Astrocyte (in vitro differentiated cells and primary cell): ENCODE results near the gene AQP12B.
"Not testable (repeated sequence)": the region's sequence is repeated elsewhere in the genome, so short reads cannot be mapped to it uniquely, and the experiment has no call there.

Experiments
- EZH2 ChIP-seq: IDR thresholded peaks from 2 replicates; pipeline ENCODE4 v1.6.1; 2012; ENCODE audit warnings: mild to moderate bottlenecking, low read length, inconsistent platforms; ENCODE audit not compliant: insufficient read depth
- TF ChIP-seq, protein P1 (sequence below): IDR thresholded peaks from 2 replicates; pipeline ENCODE4 v1.5.1; 2011; ENCODE audit warnings: low read depth, mild to moderate bottlenecking, inconsistent platforms, low read length, moderate library complexity; ENCODE audit not compliant: insufficient read depth

GRCh38 chr2:240683980-240684728 is 1.5 kb upstream of the AQP12B start:
- TF ChIP-seq, protein P1, sequence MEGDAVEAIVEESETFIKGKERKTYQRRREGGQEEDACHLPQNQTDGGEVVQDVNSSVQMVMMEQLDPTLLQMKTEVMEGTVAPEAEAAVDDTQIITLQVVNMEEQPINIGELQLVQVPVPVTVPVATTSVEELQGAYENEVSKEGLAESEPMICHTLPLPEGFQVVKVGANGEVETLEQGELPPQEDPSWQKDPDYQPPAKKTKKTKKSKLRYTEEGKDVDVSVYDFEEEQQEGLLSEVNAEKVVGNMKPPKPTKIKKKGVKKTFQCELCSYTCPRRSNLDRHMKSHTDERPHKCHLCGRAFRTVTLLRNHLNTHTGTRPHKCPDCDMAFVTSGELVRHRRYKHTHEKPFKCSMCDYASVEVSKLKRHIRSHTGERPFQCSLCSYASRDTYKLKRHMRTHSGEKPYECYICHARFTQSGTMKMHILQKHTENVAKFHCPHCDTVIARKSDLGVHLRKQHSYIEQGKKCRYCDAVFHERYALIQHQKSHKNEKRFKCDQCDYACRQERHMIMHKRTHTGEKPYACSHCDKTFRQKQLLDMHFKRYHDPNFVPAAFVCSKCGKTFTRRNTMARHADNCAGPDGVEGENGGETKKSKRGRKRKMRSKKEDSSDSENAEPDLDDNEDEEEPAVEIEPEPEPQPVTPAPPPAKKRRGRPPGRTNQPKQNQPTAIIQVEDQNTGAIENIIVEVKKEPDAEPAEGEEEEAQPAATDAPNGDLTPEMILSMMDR = not testable (repeated sequence)
- TF ChIP-seq EZH2 = not testable (repeated sequence)
